Stomach (tissue), 9 donors: ENCODE results near the gene RPS6KB2. TPM values are rescaled to one million over a fixed set of nuclear protein-coding genes. Genes with fewer than 3 reads are reported as not detected.

Source experiments
- DNase-seq, 2 donors: peaks; one replicate each; pipeline versions ENCODE4 v3.0.0 to v3.0.0-alpha.2; 2013 to 2019
- H3K27ac ChIP-seq, 5 donors: fragments of 200-600 bp in 4 of 5; sonication (generic) in 4 of 5; one replicate each; pipeline ENCODE4 v1.5.1; 2013 to 2019; ENCODE audit warnings: mild to moderate bottlenecking in 1 of 5, moderate library complexity in 1 of 5
- H3K27me3 ChIP-seq, 3 donors: fragments of 200-600 bp; sonication (generic); one replicate each; pipeline ENCODE4 v1.5.1; 2017 to 2019; ENCODE audit warnings: mixed run types in 1 of 3
- H3K36me3 ChIP-seq, 4 donors: fragments of 200-600 bp; sonication (generic); 1 replicate in 3 of 4; 2 replicates in 1 of 4; pipeline ENCODE4 v1.5.1; 2016 to 2019
- H3K4me1 ChIP-seq, 4 donors: fragments of 200-600 bp; sonication (generic); one replicate each; pipeline ENCODE4 v1.5.1; 2016 to 2019
- H3K4me3 ChIP-seq, 4 donors: fragments of 200-600 bp; sonication (generic) in 3 of 4; one replicate each; pipeline ENCODE4 v1.5.1; 2016 to 2019; ENCODE audit warnings: mild to moderate bottlenecking in 1 of 4
- H3K9me3 ChIP-seq, 4 donors: fragments of 200-600 bp; sonication (generic); one replicate each; pipeline ENCODE4 v1.5.1; 2016 to 2019
- CTCF ChIP-seq, 7 experiments: fragments of 450-650 bp in 4 of 7; fragments of 200-600 bp in 3 of 7; sonication (generic) in 3 of 7; IDR thresholded peaks; one replicate each; pipeline ENCODE4 v1.5.1; 2016 to 2019; ENCODE audit warnings: antibody characterized with exemption in 7 of 7, control low read depth in 2 of 7, mild to moderate bottlenecking in 1 of 7
- EP300 ChIP-seq: sonication (generic); formaldehyde crosslinking; IDR thresholded peaks from one replicate; pipeline ENCODE4 v1.6.1; 2017; ENCODE audit warnings: antibody characterized with exemption
- POLR2A ChIP-seq, 4 donors: fragments of 450-650 bp; IDR thresholded peaks; one replicate each; pipeline ENCODE4 v1.6.1; 2016; ENCODE audit warnings: antibody characterized with exemption in 4 of 4, control low read depth in 2 of 4, mild to moderate bottlenecking in 1 of 4, moderate library complexity in 1 of 4
- POLR2AphosphoS5 ChIP-seq, 3 donors: sonication (generic); formaldehyde crosslinking; IDR thresholded peaks; one replicate each; pipeline ENCODE4 v1.6.1; 2016; ENCODE audit warnings: antibody characterized with exemption in 3 of 3
- WGBS, 5 donors: extraction: QIAGEN DNeasy Blood & Tissue Kit in 3 of 5; methylation state at CpG; one replicate each; pipeline versions ENCODE4 v1.1.5 to v1.1.7; 2013 to 2018; 5-methylcytosine and 5-hydroxymethylcytosine counted together
- intact Hi-C: fragments of 100-400 bp; cut with DNase I; formaldehyde crosslinking; loops from one replicate; pipeline ENCODE4 v1.15.1; 2023; ENCODE audit warnings: low total_unique reads
- polyA plus RNA-seq, 3 donors: library from polyadenylated mRNA; stranded (reverse); fragments of 200-250 nt; gene quantifications; one replicate each; pipeline ENCODE4 v1.2.3, GENCODE V29; 2013
- total RNA-seq, 5 donors: library from RNA; depleted of rRNA; stranded (reverse); fragments of >200 nt; gene quantifications; one replicate each; pipeline versions ENCODE4 v1.1.0 to v1.2.3, GENCODE V29; 2014 to 2016
- donor health status: healthy with polysubstance abuse.
- donor health status: Bipolar disorder and iron deficiency.
- donor health status: healthy.

The RPS6KB2 gene
- total and polyA plus RNA-seq, 8 donors = 29.7 to 434 (median 71.5) TPM

GRCh38 chr11:67398661-67399563 is 29.4 kb upstream of the RPS6KB2 start:
- WGBS, 5 donors = 80 to 85% (median 83%) methylated on average over 18 to 31 of the region's 31 CpGs

DNA sequence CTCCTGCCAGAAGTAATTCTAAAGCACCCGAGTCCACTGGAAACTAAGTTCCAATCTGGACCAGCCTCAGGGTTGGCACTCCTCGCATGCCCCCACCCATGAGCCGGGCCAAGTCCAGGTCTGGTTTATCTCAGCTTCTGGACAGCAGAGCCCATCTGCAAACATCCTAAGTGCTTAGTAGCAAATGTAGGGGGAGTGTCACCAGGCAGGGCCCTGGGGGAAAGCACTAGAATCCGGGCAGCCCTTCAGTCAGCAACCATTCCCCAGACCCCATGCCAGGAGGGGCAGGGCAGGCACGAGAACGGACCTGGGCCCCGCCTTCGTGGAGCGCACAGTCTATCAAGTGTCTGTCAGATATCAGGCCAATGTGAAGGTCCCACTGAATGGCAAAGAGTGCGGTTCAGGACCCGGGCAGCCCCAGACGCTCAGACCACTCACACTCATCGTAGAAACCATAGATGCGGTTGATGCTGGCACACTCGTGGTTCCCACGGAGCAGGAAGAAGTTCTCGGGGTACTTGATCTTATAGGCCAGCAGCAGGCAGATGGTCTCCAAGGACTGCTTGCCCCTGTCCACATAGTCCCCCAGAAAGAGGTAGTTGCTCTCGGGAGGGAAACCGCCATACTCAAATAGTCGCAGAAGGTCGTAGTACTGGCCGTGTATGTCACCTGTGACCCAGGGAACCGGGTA is 27.9 kb upstream of the RPS6KB2 start:
- DNase-seq = peak in 1 of 2 donors; percentile 68
- TF ChIP-seq CTCF (IDR thresholded peaks at IDR 0.05) = no peak
- H3K27ac ChIP-seq = peak overlapping the region in 4 of 5 donors; percentile 92 to 98 (median 96)
- H3K36me3 ChIP-seq = peaks cover 28 to 53% (median 47%) of the 10 kb centered on the region in 4 donors
- H3K9me3 ChIP-seq = no peaks in the 10 kb centered on the region
- WGBS, 5 donors = 15 to 29% (median 24%) methylated on average over 18 to 23 of the region's 23 CpGs
- peaks cover 0 to 15% (median 0%) of the 10 kb centered on the region in 3 donors for H3K27me3 ChIP-seq
- H3K4me1 ChIP-seq = peaks cover 31 to 65% (median 57%) of the 10 kb centered on the region in 4 donors
- peak overlapping the region; percentile 77 to 98 (median 88) for H3K4me3 ChIP-seq
- intact Hi-C loops = no loop called here

More at GRCh38 chr11:67398661-67399563, 29.4 kb upstream of the RPS6KB2 start:
- no peak for TF ChIP-seq CTCF (IDR thresholded peaks at IDR 0.05)
- TF ChIP-seq POLR2A (IDR thresholded peaks at IDR 0.05) = no peak
- no peak for TF ChIP-seq EP300
- TF ChIP-seq POLR2AphosphoS5 (IDR thresholded peaks at IDR 0.05) = no peak
- no peak overlapping the region for H3K4me3 ChIP-seq
- H3K36me3 ChIP-seq = peaks cover 28 to 66% (median 57%) of the 10 kb centered on the region in 4 donors
- H3K4me1 ChIP-seq = peaks cover 31 to 69% (median 57%) of the 10 kb centered on the region in 4 donors
- no peak for DNase-seq
- intact Hi-C loops = loop anchor here (10.0 kb wide), 1 partner anchor 96 kb away; no protein-coding TSS in a partner anchor
- H3K27me3 ChIP-seq = no peaks in the 10 kb centered on the region
- peak overlapping the region in 2 of 5 donors; percentile 26 to 96 for H3K27ac ChIP-seq
- H3K9me3 ChIP-seq = no peaks in the 10 kb centered on the region

DNA sequence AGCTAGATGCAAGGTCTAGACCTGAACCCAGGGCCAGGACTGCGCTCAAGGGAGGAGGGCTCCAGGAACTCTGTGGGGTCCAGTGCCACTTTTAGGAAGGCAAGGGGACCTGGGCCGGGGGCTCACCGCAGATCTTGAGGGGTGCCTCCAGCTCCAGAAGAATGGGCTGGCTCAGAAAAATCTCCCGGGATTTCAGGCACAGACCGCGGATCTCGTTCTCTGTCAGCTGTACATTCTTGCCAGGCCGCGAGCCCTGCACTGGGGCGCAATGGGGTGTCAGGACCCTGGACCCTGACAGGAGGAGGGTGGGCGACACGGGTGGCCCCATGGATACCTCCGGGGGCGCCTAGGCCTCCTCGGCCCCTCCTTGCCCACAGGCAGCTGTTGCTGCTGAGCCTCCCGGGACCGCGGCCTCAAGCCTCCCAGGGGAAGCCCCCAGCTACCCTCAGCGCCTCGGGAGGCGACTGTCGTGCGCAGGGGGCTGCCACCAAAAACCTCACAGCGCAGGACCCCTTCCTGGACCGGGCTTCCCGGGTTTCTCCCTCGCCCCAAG is 27.3 kb upstream of the RPS6KB2 start:
- Histone ChIP-seq H3K9me3 (no peaks in the 10 kb centered on the region), H3K36me3 (peaks cover 28 to 47% (median 41%) of the 10 kb centered on the region in 4 donors), H3K27ac (peak overlapping the region; percentile 92 to 98 (median 96)), H3K4me3 (peak overlapping the region; percentile 77 to 98 (median 88)), H3K27me3 (peaks cover 0 to 21% (median 0%) of the 10 kb centered on the region in 3 donors), H3K4me1 (peaks cover 31 to 65% (median 59%) of the 10 kb centered on the region in 4 donors)
- no peak for DNase-seq
- intact Hi-C loops = no loop called here
- TF ChIP-seq POLR2AphosphoS5 (IDR thresholded peaks at IDR 0.05) (no peak), EP300 (no peak), CTCF (IDR thresholded peaks at IDR 0.05) (no peak), POLR2A (IDR thresholded peaks at IDR 0.05) (no peak)
- 0 to 4% (median 2%) methylated on average over 11 to 27 of the region's 27 CpGs for WGBS, 5 donors
